GM04503 (cell line): ENCODE data around the gene CFAP52.
"Not testable (repeated sequence)": the region's sequence is repeated elsewhere in the genome, so short reads cannot be mapped to it uniquely, and the experiment has no call there.

ENCODE experiments used
- DNase-seq: peaks from one replicate; pipeline ENCODE4 v3.0.0-alpha.2; 2012; ENCODE audit warnings: low read depth

The CFAP52 gene

GRCh38 chr17:9576521-9577372 lies at the start of gene CFAP52:
TSS of gene CFAP52 (plus strand) at chr17:9576642. CDS start at chr17:9576696, 54 bp downstream.
- no peak for DNase-seq

- no peak for DNase-seq
Measured at GRCh38 chr17:9527788-9528187, 48.7 kb upstream of the CFAP52 start.

GRCh38 chr17:9529033-9529700 lies 47.3 kb upstream of the CFAP52 start:
- DNase-seq = no peak

- no peak for DNase-seq
Measured at GRCh38 chr17:9531034-9531433, 45.4 kb upstream of the CFAP52 start.

GRCh38 chr17:9532715-9533114 lies 43.7 kb upstream of the CFAP52 start:
- no peak for DNase-seq

- no peak for DNase-seq
Measured at GRCh38 chr17:9533441-9533840, 43.0 kb upstream of the CFAP52 start.

- DNase-seq = no peak
Measured at GRCh38 chr17:9536061-9536460, 40.4 kb upstream of the CFAP52 start.

- no peak for DNase-seq
Measured at GRCh38 chr17:9537177-9537776, 39.2 kb upstream of the CFAP52 start.

- DNase-seq = no peak
Measured at GRCh38 chr17:9538626-9539025, 37.8 kb upstream of the CFAP52 start.

- no peak for DNase-seq
Measured at GRCh38 chr17:9541718-9542117, 34.7 kb upstream of the CFAP52 start.

GRCh38 chr17:9544221-9544620 lies 32.2 kb upstream of the CFAP52 start:
- no peak for DNase-seq

GRCh38 chr17:9549215-9549614 lies 27.2 kb upstream of the CFAP52 start:
- DNase-seq = no peak

GRCh38 chr17:9553181-9553580 lies 23.3 kb upstream of the CFAP52 start:
- no peak for DNase-seq

GRCh38 chr17:9553596-9553995 lies 22.8 kb upstream of the CFAP52 start:
- no peak for DNase-seq

- DNase-seq = not testable (repeated sequence)
Measured at GRCh38 chr17:9554715-9555114, 21.7 kb upstream of the CFAP52 start.

GRCh38 chr17:9557161-9557755 lies 19.2 kb upstream of the CFAP52 start:
- no peak for DNase-seq

GRCh38 chr17:9557857-9558256 lies 18.6 kb upstream of the CFAP52 start:
- DNase-seq = no peak

- no peak for DNase-seq
Measured at GRCh38 chr17:9564104-9564503, 12.3 kb upstream of the CFAP52 start.

GRCh38 chr17:9566067-9566466 lies 10.4 kb upstream of the CFAP52 start:
- DNase-seq = no peak

- DNase-seq = not testable (repeated sequence)
Measured at GRCh38 chr17:9566739-9567138, 9.7 kb upstream of the CFAP52 start.

GRCh38 chr17:9568004-9568403 lies 8.4 kb upstream of the CFAP52 start:
- DNase-seq = no peak

GRCh38 chr17:9568957-9569588 lies 7.4 kb upstream of the CFAP52 start:
- no peak for DNase-seq
